GM23338 (cell line): ENCODE results near the gene MYOD1. TPM values are rescaled to one million over a fixed set of nuclear protein-coding genes. Genes with fewer than 3 reads are reported as not detected.

Source experiments
- ATAC-seq: fragments of 200-7000 bp; cut with Tn5 transposase; 3 replicates; pipeline ENCODE4 v1.9.1; 2020
- DNase-seq: peaks from one replicate; pipeline ENCODE4 v3.0.0-alpha.2; 2015; ENCODE audit warnings: low spot score
- H2AFZ ChIP-seq: fragments of 200-600 bp; sonication (generic); 2 replicates; pipeline ENCODE4 v1.8.0; 2016; ENCODE audit warnings: antibody characterized with exemption, mild to moderate bottlenecking, moderate library complexity
- H3F3A ChIP-seq: fragments of 200-600 bp; sonication (generic); replicated peaks from 2 replicates; pipeline ENCODE4 v1.8.0; 2017; ENCODE audit warnings: antibody characterized with exemption, mixed run types, low read depth
- H3K27ac ChIP-seq: fragments of 200-600 bp; sonication (generic); 2 replicates; pipeline ENCODE4 v1.6.1; 2016; ENCODE audit warnings: low read depth
- H3K27me3 ChIP-seq: fragments of 200-600 bp; sonication (generic); 2 replicates; pipeline ENCODE4 v1.8.0; 2016; ENCODE audit warnings: mild to moderate bottlenecking, mixed run types, moderate library complexity; ENCODE audit not compliant: insufficient read depth
- H3K36me3 ChIP-seq: fragments of 200-600 bp; sonication (generic); 2 replicates; pipeline ENCODE4 v1.8.0; 2016; ENCODE audit warnings: mild to moderate bottlenecking; ENCODE audit not compliant: insufficient read depth
- H3K4me1 ChIP-seq: fragments of 200-600 bp; sonication (generic); 2 replicates; pipeline ENCODE4 v1.8.0; 2016; ENCODE audit warnings: mild to moderate bottlenecking, moderate library complexity; ENCODE audit not compliant: insufficient read depth
- H3K4me2 ChIP-seq: fragments of 200-600 bp; sonication (generic); 2 replicates; pipeline ENCODE4 v1.7.1; 2017; ENCODE audit warnings: mixed run types
- H3K4me3 ChIP-seq: fragments of 200-600 bp; sonication (generic); 2 replicates; pipeline ENCODE4 v1.6.1; 2016; ENCODE audit warnings: mixed run types
- H3K79me2 ChIP-seq: fragments of 200-600 bp; sonication (generic); replicated peaks from 2 replicates; pipeline ENCODE4 v1.8.0; 2017; ENCODE audit warnings: mild to moderate bottlenecking; ENCODE audit not compliant: insufficient read depth
- H3K9me2 ChIP-seq: fragments of 200-600 bp; sonication (generic); 2 replicates; pipeline ENCODE4 v1.8.0; 2017; ENCODE audit not compliant: insufficient read depth
- H4K20me1 ChIP-seq: fragments of 200-600 bp; sonication (generic); replicated peaks from 2 replicates; pipeline ENCODE4 v1.8.0; 2017; ENCODE audit warnings: mild to moderate bottlenecking; ENCODE audit not compliant: insufficient read depth
- H3K27ac Mint-ChIP-seq: 2 replicates; pipeline ENCODE4 v1.8.0; 2020; ENCODE audit warnings: inconsistent platforms, mild to moderate bottlenecking, moderate library complexity, mixed read lengths
- H3K27me3 Mint-ChIP-seq: 3 replicates; pipeline ENCODE4 v1.8.0; 2022; ENCODE audit warnings: low read depth, mild to moderate bottlenecking, moderate library complexity, mixed read lengths, inconsistent platforms; ENCODE audit not compliant: insufficient read depth, poor library complexity
- H3K36me3 Mint-ChIP-seq: 3 replicates; pipeline ENCODE4 v1.8.0; 2021; ENCODE audit warnings: low read depth, mild to moderate bottlenecking, inconsistent platforms, moderate library complexity, mixed read lengths
- H3K4me1 Mint-ChIP-seq: 3 replicates; pipeline ENCODE4 v1.8.0; 2020; ENCODE audit warnings: mild to moderate bottlenecking, inconsistent platforms, mixed read lengths
- H3K4me3 Mint-ChIP-seq: 3 replicates; pipeline ENCODE4 v1.8.0; 2021; ENCODE audit warnings: moderate library complexity, mild to moderate bottlenecking, inconsistent platforms, mixed read lengths
- H3K9me3 Mint-ChIP-seq: 3 replicates; pipeline ENCODE4 v1.8.0; 2020; ENCODE audit warnings: moderate library complexity, mild to moderate bottlenecking, inconsistent platforms, mixed read lengths
- CREB1 ChIP-seq: fragments of 250-450 bp; sonication (Bioruptor Pico); IDR thresholded peaks from 2 replicates; pipeline ENCODE4 v1.5.0; 2020; ENCODE audit warnings: low read depth, mild to moderate bottlenecking, moderate library complexity
- CTCF ChIP-seq, 2 experiments: fragments of 200-600 bp in 1 of 2; sonication (generic) in 1 of 2; conservative IDR thresholded peaks; 2 replicates each; pipeline versions ENCODE4 v1.5.1 to v1.6.1; 2016 to 2017; ENCODE audit warnings: antibody characterized with exemption in 2 of 2, low read depth in 2 of 2, mild to moderate bottlenecking in 2 of 2, moderate library complexity in 1 of 2
- ETS1 ChIP-seq: IDR thresholded peaks from 2 replicates; pipeline ENCODE4 v1.6.1; 2016; ENCODE audit warnings: antibody characterized with exemption
- EZH2 ChIP-seq: fragments of 200-600 bp; sonication (generic); IDR thresholded peaks from one replicate; pipeline ENCODE4 v1.8.0; 2017; ENCODE audit warnings: antibody characterized with exemption, mild to moderate bottlenecking, low read depth; ENCODE audit not compliant: unreplicated experiment
- EZH2phosphoT487 ChIP-seq: fragments of 200-600 bp; sonication (generic); IDR thresholded peaks from one replicate; pipeline ENCODE4 v1.8.1; 2018; ENCODE audit warnings: antibody characterized with exemption; ENCODE audit not compliant: unreplicated experiment
- JUNB ChIP-seq: IDR thresholded peaks from one replicate; pipeline ENCODE4 v1.6.1; 2016; ENCODE audit warnings: antibody characterized with exemption; ENCODE audit not compliant: unreplicated experiment
- NANOG ChIP-seq: IDR thresholded peaks from 2 replicates; pipeline ENCODE4 v1.6.1; 2016; ENCODE audit warnings: antibody characterized with exemption, borderline replicate concordance
- POLR2AphosphoS5 ChIP-seq: IDR thresholded peaks from 2 replicates; pipeline ENCODE4 v1.6.1; 2016; ENCODE audit warnings: antibody characterized with exemption, low read depth
- REST ChIP-seq: IDR thresholded peaks from one replicate; pipeline ENCODE4 v1.6.1; 2018; ENCODE audit warnings: antibody characterized with exemption; ENCODE audit not compliant: unreplicated experiment
- STAT1 ChIP-seq: IDR thresholded peaks from one replicate; pipeline ENCODE4 v1.6.1; 2016; ENCODE audit warnings: antibody characterized with exemption; ENCODE audit not compliant: unreplicated experiment
- ZNF114 ChIP-seq: fragments of 250-450 bp; sonication (Bioruptor Pico); IDR thresholded peaks from 2 replicates; pipeline ENCODE4 v1.5.0; 2020; ENCODE audit warnings: mild to moderate bottlenecking, moderate library complexity
- ZNF331 ChIP-seq: fragments of 250-450 bp; sonication (Bioruptor Pico); IDR thresholded peaks from 2 replicates; pipeline ENCODE4 v1.5.0; 2020; ENCODE audit warnings: low read depth, mild to moderate bottlenecking, moderate library complexity
- ZNF462 ChIP-seq: fragments of 250-450 bp; sonication (Bioruptor Pico); IDR thresholded peaks from 2 replicates; pipeline ENCODE4 v1.5.0; 2020; ENCODE audit warnings: mild to moderate bottlenecking, moderate library complexity
- polyA plus RNA-seq: library from polyadenylated mRNA; unstranded; fragments of >200 nt; fragmentation: Nextera tagmentation; extraction: Ambion mirVana; gene quantifications from 2 replicates; pipeline ENCODE4 v1.2.1, GENCODE V29; 2016
- total RNA-seq: library from RNA; depleted of rRNA; stranded (reverse); fragments of >200 nt; shearing (Covaris generic); gene quantifications from 2 replicates; pipeline ENCODE4 v1.2.3, GENCODE V29; 2014

MYOD1 gene
- total and polyA plus RNA-seq, 2 experiments from 2014 or later = not detected

GRCh38 chr11:17682848-17683247 lies 36.5 kb upstream of the MYOD1 start:
- Histone ChIP-seq H3K4me2 (no peak overlapping the region), H3K27me3 (peaks cover 11% of the 10 kb centered on the region; the same call in 1 of the 2 replicates), H4K20me1 (no peaks in the 10 kb centered on the region), H3K4me1 (no peaks in the 10 kb centered on the region), H3K79me2 (no peaks in the 10 kb centered on the region), H2AFZ (no peak overlapping the region), H3K27ac (no peak overlapping the region), H3K4me3 (no peak overlapping the region), H3F3A (no peaks in the 10 kb centered on the region), H3K36me3 (no peaks in the 10 kb centered on the region), H3K9me2 (no peaks in the 10 kb centered on the region)
- ATAC-seq (no peak), DNase-seq (no peak)
- Mint-ChIP-seq H3K9me3 (no peaks in the 10 kb centered on the region), H3K27me3 (peaks cover 7% of the 10 kb centered on the region), H3K4me1 (no peaks in the 10 kb centered on the region; the same call in 2 of the 3 replicates), H3K4me3 (no peak overlapping the region), H3K27ac (no peak overlapping the region), H3K36me3 (no peaks in the 10 kb centered on the region)
- TF ChIP-seq CREB1 (CRISPR knock-in tag) (no peak), EZH2phosphoT487 (no peak), STAT1 (no peak), EZH2 (no peak), REST (no peak), ZNF462 (CRISPR knock-in tag) (no peak), ZNF331 (CRISPR knock-in tag) (no peak), ZNF114 (CRISPR knock-in tag) (no peak), JUNB (no peak), CTCF (conservative IDR thresholded peaks at IDR 0.05; ENCODE audit: low read depth in 2 of 2) (no peak), NANOG (no peak), ETS1 (no peak), POLR2AphosphoS5 (no peak)
